ENCODE measurements around the gene RBM14. TPM values are rescaled to one million over a fixed set of nuclear protein-coding genes. Genes with fewer than 3 reads are reported as not detected.
A peak's percentile ranks its signal among the peaks of the same experiment; 100 is the strongest.

Gene RBM14
- polyA plus RNA-seq, 1 donor (not counting 4 experiments of a cell fraction or from before 2014, with no cell fraction given) = 16.6 TPM

DNA sequence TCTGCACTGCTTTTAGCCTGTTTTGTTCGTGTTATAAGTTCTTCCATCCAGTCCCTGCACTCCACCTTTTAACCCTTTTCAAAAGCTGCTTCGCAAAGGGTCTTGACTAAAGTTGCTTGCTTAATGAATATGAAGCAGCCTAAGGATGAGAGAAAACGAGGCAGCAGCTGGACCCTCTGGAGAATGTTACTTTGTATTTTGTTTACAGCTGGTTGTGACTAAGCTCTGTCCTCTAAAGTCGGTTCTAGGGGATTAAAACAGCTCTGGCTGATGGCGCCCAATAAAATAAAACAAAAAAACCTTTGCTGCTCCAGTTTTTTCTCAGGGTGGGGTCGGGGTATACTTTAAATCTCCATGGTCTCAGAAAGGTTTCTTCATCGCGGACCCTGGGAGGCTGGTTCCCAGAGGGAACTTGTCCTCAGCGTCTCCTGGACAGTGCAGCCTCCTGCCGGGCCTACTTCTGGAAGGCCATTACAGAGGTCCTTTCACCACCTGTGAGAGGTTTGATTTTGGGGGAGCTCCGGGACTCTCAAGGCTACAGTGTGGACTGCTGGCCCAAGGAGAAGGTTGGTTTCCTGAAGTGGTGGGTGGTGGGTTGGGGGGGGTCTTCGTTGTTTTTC, 21.2 kb downstream of the RBM14 start:
- dilution Hi-C loops (cut with MboI; ENCODE audit: extremely low pct_ligation_motif_present, low sequenced_read_pairs) = no loop called here
- TF ChIP-seq EZH2 (IDR thresholded peaks at IDR 0.05; ENCODE audit: low read length) = no peak
- TF ChIP-seq, protein P1, sequence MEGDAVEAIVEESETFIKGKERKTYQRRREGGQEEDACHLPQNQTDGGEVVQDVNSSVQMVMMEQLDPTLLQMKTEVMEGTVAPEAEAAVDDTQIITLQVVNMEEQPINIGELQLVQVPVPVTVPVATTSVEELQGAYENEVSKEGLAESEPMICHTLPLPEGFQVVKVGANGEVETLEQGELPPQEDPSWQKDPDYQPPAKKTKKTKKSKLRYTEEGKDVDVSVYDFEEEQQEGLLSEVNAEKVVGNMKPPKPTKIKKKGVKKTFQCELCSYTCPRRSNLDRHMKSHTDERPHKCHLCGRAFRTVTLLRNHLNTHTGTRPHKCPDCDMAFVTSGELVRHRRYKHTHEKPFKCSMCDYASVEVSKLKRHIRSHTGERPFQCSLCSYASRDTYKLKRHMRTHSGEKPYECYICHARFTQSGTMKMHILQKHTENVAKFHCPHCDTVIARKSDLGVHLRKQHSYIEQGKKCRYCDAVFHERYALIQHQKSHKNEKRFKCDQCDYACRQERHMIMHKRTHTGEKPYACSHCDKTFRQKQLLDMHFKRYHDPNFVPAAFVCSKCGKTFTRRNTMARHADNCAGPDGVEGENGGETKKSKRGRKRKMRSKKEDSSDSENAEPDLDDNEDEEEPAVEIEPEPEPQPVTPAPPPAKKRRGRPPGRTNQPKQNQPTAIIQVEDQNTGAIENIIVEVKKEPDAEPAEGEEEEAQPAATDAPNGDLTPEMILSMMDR (optimal IDR thresholded peaks at IDR 0.05 in 1 of 3, IDR thresholded peaks at IDR 0.05 in 1 of 3, conservative IDR thresholded peaks at IDR 0.05 in 1 of 3; ENCODE audit: extremely low read depth in 1 of 3, insufficient read depth in 2 of 3, low read length in 3 of 3) = no peak
- Histone ChIP-seq H3K4me3 (ENCODE audit: control insufficient read depth in 2 of 3, extremely low read depth in 1 of 3, insufficient read depth in 2 of 3, low read depth in 1 of 3, low read length in 3 of 3) (peak overlapping the region in 1 of 3 experiments; percentile 50), H3K9ac (ENCODE audit: control insufficient read depth, extremely low read depth, insufficient read depth, low read length) (peak overlapping the region; percentile 97), H3K36me3 (ENCODE audit: control insufficient read depth in 2 of 2, extremely low read depth in 1 of 2, insufficient read depth in 2 of 2, low read length in 2 of 2) (peaks cover 13 to 27% of the 10 kb centered on the region in 2 experiments), H3K9me1 (ENCODE audit: control insufficient read depth, extremely low read depth, insufficient read depth, low read length) (peaks cover 3% of the 10 kb centered on the region), H2AFZ (ENCODE audit: control insufficient read depth, low read length) (no peak overlapping the region), H3K4me1 (ENCODE audit: control insufficient read depth, extremely low read depth, insufficient read depth, low read length) (peaks cover 49% of the 10 kb centered on the region), H3K27ac (ENCODE audit: control insufficient read depth, insufficient read depth, low read length) (peak overlapping the region; percentile 36), H3K9me3 (ENCODE audit: control insufficient read depth, low read depth, low read length) (no peaks in the 10 kb centered on the region), H3K4me2 (ENCODE audit: control insufficient read depth, extremely low read depth, insufficient read depth, low read depth, low read length) (peak overlapping the region; percentile 72), H3K27me3 (ENCODE audit: control insufficient read depth, extremely low read depth, insufficient read depth, low read length) (no peaks in the 10 kb centered on the region), H3K79me2 (ENCODE audit: control insufficient read depth, insufficient read depth, low read length) (peaks cover 90% of the 10 kb centered on the region), H4K20me1 (ENCODE audit: control insufficient read depth, extremely low read depth, insufficient read depth, low read length) (peaks cover 31% of the 10 kb centered on the region)
- DNase-seq (ENCODE audit: low read depth, low spot score) = no peak
- FAIRE-seq = no peak

DNA sequence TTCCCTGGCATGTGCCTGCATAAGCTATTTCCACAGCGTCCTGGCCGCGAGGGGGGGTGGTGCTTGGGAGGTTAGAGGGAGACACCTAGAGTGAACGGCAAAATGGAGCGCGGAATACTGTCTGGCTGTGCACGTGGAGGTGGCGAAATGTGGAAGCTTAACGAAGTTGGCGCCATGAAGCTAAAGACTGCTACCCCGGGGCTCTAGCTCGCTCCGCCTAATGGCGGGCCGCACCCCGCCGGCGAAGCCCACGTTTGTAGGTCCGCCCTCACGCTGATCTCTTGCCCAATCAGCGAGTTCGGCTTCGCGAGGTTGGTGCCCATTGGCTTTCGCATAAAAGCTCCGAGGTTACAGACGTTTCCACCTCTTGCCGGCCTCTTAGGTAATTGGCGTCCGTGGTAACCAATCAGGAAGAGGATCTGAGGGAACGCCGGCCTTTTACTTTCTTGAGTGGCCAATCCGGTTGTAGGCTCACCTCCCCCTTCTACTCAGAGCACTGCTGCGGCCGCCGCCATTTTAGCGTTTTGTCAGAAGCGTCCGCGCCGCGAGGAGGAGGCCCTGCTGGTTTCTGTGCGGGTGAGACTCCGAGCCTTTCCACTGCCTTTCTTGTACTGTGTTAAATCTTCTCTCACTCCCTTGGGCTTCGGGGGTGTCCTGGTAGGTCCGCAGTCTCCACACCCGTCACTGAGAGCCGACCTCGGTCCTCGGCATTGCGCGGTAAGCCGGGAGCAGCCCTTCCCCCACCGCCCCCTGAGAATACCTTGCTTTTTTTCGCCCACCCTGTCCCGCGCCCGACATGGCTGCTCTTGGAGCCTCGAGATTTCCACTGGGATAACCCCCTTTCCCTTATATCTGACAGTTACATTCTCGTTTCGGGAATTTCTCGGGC, 22.0 kb downstream of the RBM14 start, which contains the start of gene RBM4:
Gene RBM4, plus strand, starts transcription at position 527 of the 889 bp plus-strand sequence. CDS start 1,009 bp downstream, outside the sequence.
- FAIRE-seq (peak; percentile 60), DNase-seq (ENCODE audit: low read depth, low spot score) (peak; percentile 98)
- Histone ChIP-seq H3K4me1 (ENCODE audit: control insufficient read depth, extremely low read depth, insufficient read depth, low read length) (peaks cover 50% of the 10 kb centered on the region), H3K36me3 (ENCODE audit: control insufficient read depth in 2 of 2, extremely low read depth in 1 of 2, insufficient read depth in 2 of 2, low read length in 2 of 2) (peaks cover 11 to 35% of the 10 kb centered on the region in 2 experiments), H3K27ac (ENCODE audit: control insufficient read depth, insufficient read depth, low read length) (peak within 1 kb of the TSS; percentile 92), H3K4me2 (ENCODE audit: control insufficient read depth, extremely low read depth, insufficient read depth, low read depth, low read length) (peak within 1 kb of the TSS; percentile 93), H3K9ac (ENCODE audit: control insufficient read depth, extremely low read depth, insufficient read depth, low read length) (peak within 1 kb of the TSS; percentile 97), H3K4me3 (ENCODE audit: control insufficient read depth in 2 of 3, extremely low read depth in 1 of 3, insufficient read depth in 2 of 3, low read depth in 1 of 3, low read length in 3 of 3) (peak within 1 kb of the TSS; percentile 63 to 88 (median 70)), H3K9me3 (ENCODE audit: control insufficient read depth, low read depth, low read length) (no peaks in the 10 kb centered on the region), H4K20me1 (ENCODE audit: control insufficient read depth, extremely low read depth, insufficient read depth, low read length) (peaks cover 39% of the 10 kb centered on the region), H3K9me1 (ENCODE audit: control insufficient read depth, extremely low read depth, insufficient read depth, low read length) (peaks cover 3% of the 10 kb centered on the region), H3K79me2 (ENCODE audit: control insufficient read depth, insufficient read depth, low read length) (peaks cover 90% of the 10 kb centered on the region), H2AFZ (ENCODE audit: control insufficient read depth, low read length) (peak within 1 kb of the TSS; percentile 71), H3K27me3 (ENCODE audit: control insufficient read depth, extremely low read depth, insufficient read depth, low read length) (no peaks in the 10 kb centered on the region)
- dilution Hi-C loops (cut with MboI; ENCODE audit: extremely low pct_ligation_motif_present, low sequenced_read_pairs) = no loop called here
- TF ChIP-seq, protein P1 (optimal IDR thresholded peaks at IDR 0.05 in 1 of 3, IDR thresholded peaks at IDR 0.05 in 1 of 3, conservative IDR thresholded peaks at IDR 0.05 in 1 of 3; ENCODE audit: extremely low read depth in 1 of 3, insufficient read depth in 2 of 3, low read length in 3 of 3) = peak in 2 of 3 experiments; percentile 8 to 21
- no peak for TF ChIP-seq EZH2 (IDR thresholded peaks at IDR 0.05; ENCODE audit: low read length)

Data from keratinocyte (primary cell).